Esophagus mucosa (tissue), 1 donor: ENCODE data around the gene PTPRN2. TPM values are rescaled to one million over a fixed set of nuclear protein-coding genes. Genes with fewer than 3 reads are reported as not detected.
A peak's percentile ranks its signal among the peaks of the same experiment; 100 is the strongest.

Experiments used
- ATAC-seq: fragments of 200-7000 bp; cut with Tn5 transposase; one replicate; pipeline ENCODE4 v1.9.1; 2020
- total RNA-seq: library from RNA; stranded (reverse); gene quantifications from one replicate; pipeline ENCODE4 v1.2.4, GENCODE V29; 2023
- donor health status: DM: yes; HTN: yes; CAD: no.

PTPRN2 gene
- total RNA-seq, 1 donor from 2014 or later, result 0.44 TPM

DNA sequence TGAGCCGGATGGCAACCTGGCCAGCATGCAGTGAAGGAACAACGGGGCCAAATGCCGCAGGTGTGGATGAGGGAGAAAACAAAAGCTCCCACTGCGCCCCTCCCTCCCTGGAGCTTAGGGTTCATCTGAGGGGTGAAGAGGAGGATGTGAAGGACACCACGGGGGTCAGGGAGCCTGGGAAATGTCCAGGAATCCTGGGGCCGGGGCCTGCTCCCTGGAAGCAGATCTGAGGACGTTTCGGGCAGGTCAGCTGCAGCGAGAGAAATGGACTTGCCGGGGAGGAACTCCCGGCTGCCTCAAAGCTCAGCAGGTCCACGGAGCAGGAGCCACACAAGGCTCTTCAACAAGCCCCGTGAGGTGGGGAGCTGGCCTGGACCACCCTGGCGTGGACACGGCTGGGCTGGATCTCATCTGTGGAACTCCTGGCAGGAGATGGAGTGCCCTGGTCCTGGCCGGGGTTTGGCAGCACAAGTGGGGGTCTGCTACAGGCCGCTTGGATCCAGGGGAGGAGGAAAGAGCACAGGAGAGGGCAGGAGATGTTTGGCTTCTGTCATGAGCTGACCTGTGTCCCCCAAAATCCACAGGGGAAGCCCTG lies 585.0 kb downstream of the PTPRN2 start:
- ATAC-seq, result no peak

DNA sequence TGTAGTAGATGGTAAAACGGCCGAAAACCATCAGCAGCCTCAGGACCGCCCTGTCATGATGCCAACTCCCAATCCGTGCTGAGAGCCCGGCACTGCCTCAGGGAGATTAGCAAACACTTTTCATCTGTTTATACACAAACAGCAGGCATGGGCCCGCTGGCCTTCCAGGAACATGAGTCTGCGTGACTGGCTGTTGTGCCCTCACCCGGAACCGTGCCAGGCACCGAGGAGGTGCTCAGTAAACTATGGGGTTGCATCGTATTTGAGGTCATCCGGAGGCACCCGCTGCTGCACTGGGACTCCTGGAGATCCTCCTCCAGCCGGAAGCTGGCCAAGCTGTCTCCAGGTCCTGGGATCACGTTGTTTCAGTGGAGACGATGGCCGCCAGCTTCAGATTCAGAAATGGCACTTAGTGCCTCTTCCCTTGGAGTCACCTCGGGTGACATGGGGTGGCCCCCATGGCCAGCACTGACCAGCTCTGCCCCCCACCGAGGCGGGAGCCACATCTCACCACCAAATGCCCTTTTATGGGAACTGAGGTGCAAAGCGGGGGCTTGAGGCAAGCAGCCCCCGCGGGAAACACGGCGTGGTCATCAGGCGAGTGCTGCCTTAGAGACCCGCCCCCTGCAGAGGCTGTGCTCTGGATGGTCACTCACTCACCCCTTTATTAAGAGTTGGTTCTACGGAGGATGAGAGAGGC lies 585.9 kb downstream of the PTPRN2 start:
- ATAC-seq, result peak; percentile 69

DNA sequence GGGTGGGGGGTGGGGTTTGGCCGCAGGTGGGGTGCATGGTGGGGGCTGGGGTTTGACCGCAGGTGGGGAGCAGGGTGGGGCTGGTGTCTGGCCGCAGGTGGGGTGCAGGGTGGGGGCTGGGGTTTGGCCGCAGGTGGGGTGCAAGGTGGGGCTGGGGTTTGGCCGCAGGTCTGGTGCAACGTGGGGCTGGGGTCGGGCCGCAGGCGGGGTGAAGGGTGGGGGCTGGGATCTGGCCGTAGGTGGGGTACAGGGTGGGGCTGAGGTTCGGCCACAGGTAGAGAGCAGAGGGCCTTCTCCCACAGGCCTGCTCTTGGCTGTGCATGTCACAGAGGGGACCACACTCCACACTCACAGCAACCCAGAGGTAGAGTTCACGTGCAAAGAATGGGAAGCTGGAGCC lies 586.6 kb downstream of the PTPRN2 start:
- ATAC-seq, result no peak

DNA sequence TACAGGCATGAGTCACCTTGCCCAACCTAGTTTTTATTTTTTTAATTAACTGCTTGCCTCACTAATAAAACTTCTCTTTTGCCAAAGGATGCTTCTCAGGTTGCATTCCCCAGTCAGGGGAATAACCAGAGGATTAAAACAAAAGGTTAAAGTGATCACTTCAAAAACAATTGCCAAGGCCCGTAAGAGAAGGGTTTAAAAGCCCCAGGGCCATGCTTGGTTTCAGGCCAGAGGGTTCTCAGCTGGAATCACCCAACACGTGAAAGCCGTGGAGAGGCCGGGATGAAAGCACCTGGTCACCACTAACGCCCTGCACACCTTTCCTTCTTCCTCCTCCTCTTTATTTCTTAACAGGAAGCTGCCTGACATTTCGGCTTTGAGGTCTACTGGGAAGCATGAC lies 587.5 kb downstream of the PTPRN2 start:
- peak; percentile 56 for ATAC-seq

DNA sequence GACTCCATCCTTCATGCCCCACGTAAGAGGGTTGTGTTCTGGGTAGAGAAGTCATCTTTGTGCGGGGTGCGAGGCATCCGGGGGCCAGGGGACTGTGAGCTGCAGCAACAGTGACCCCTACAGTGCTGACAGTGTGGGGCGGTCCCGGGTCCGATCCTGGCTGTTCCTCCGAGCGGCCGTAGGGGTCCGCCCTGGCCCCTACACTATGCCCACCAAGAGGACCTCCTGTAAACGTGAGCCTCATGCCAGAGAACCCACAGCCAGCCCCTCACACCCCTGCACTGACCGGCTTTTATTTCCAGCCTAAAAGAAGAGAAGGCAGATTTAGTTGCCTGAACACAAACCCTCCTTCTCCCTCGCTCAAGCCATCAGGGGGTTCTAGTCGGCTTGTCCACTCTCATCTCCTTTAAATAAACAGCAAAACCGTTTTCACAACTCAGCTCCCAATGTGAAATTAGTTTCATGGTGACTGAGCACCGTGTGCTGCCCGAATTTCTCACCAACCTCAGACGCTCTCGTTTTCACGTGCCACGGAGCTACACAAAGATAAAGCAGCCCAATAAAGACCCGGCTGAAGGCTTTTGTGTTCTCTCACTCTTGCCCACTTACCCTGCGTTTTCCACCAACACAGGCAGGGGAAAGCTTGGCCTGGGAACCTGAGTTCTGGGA lies 588.6 kb downstream of the PTPRN2 start:
- no peak for ATAC-seq

DNA sequence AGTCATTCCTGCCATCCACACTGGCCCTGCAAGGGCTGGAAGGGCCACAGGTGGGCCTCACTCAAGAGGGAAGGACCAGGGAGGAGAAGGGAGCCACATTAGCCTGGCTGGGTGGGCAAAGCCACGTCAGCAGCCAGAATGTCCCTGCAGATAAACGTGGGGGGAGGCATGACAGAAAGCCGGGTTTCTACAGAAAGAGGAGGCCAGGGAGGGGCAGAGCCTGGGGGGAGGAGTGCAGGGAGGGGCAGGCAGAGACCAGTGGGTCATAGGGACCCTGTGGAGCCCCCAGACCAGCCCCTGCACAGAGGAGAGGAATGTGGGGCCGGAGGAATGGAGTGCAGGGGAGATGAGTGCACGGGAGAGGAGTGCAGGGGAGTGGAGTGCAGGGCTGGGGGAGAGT lies 590.2 kb downstream of the PTPRN2 start:
- ATAC-seq, result no peak

DNA sequence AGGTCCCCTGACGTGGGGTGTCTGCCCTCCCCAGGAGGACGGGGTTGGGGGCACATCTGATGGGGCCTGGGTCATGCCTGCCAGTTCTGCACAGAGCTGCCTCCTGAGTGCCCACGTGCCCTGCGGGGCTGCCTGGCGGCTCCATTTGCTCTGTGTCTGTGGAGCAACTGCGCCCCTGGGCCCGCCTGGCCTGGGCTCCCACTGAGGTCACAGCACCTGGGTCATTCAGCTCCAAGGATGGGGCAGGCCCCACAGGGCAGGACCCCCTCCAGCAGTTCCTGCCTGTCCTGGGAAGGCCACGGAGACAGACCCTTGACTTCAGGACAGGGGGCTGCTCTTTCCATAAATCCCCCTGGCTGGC lies 590.6 kb downstream of the PTPRN2 start:
- no peak for ATAC-seq

DNA sequence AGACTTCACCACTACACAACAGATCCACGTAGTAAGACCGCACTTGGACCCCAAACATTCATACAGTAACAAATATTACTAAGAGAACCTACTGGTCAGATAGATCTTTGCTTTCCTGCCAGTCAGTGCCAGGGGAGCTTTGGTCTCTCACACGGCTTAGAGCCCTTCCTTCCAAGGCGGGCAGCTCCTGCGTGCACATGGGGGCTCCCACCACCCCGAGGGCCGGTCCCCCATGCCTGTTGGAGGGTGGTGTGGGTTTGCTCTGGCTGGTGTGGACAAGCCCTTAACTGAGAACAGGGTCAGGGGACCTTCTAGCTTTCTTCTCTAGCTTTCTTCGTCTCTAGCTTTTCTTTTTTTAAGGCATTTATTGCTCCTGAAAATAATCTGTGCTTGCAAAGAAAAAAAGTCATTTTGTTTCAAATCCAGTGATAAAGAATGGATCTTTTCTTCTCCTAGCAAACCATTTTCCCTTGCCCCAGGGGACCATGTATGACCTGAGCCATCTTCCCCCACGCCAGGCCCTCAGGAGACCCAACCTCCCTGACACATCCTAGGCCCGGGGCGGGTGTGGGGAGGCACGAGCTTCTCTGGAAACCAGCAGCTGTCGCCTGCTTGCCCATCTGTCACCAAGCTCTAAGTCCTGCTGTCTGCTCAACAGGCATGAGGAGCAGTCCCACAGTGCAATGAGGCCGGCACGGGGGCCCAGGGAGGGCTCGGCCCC lies 591.1 kb downstream of the PTPRN2 start:
- no peak for ATAC-seq

DNA sequence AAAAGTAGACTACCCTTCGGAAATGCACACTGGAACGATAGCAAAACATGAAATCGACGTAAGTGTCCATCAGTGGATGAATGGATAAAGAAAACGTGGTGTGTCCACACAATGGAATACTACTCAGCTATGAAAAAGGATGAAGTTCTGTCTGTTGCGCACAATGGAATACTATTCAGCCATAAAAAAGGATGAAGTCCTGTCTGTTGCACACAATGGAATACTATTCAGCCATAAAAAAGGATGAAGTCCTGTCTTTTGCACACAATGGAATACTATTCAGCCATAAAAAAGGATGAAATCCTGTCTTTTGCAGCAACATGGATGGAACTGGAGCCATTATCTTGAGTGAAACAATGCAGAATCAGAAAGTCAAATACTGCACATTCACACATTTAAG lies 591.8 kb downstream of the PTPRN2 start:
- no peak for ATAC-seq

DNA sequence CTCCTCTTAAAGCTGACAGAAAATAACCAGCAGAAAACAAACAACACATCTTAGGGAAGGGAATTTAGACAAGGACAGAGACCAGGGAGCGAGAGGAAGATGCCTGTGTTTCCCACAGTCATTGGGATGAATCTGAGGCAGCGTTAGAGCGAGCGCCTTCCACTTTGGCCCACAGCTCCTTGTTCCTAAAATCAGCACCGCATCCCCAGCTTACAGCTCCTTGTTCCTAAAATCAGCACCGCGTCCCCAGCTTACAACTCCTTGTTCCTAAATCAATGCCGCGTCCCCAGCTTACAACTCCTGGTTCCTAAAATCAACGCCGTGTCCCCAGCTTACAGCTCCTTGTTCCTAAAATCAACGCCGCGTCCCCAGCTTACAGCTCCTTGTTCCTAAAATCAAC lies 593.3 kb downstream of the PTPRN2 start:
- no peak for ATAC-seq

DNA sequence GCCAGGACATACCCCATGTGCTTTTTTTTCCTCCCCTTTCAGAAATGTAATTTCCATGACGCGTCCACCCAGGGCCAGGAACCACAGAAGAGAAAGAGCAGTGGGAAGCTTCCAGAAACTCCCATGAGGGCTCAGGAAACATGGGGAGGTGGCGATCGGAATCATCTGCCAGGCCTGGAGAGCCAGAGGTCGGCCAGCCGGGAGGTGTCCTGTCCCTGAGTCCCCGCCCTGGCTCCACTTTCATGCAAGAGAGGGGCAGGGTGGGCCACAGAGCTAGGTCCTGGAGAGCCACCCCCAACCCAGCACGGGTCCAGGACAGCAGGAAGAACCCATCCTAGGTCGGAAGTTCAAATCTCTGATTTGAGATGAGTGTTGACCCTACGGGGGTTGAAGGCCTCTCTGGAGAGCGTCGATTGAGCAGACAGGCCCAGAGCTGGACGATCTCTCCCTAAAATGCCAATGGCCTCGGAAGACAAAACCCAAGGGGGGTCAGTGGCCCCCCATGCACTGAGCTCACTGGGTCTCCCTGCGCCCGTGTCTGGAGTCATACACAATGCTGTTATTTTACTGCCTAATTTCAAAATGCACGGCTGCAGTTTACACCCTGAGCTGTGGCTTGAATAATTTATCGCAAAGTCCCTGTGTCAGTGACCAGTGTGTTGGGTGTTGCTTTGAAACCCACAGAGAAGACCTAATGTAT lies 594.1 kb downstream of the PTPRN2 start:
- no peak for ATAC-seq

DNA sequence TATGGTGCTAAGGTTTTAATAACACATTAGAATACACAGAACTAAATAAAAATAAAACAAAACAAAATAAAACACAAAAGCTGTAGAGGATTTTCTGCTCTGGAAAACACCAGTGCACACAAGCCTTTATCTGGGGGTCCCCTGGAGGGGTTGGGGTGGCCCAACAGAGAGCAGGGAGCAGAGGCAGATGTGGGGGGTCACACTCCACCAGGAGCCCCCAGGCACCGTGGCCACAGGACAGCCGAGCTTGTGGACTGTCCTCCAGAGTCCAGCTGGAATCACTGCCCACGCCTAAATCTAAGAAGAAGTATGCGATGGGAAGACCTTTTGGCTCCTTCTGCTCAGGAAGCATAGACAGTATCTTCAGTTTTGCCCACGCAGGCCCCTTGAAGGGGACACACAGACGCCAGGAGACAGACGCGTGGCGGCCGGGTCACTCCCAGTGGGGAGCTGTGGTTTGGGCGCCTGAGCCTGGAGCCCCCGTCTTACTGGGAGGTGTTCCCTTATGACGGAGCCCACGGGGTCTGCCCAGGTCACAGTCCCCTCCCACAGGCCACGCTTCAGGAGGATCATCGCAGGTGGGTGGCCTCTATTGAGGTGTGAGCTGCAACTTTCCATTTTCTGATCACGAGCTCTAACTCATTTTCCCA lies 595.0 kb downstream of the PTPRN2 start:
- ATAC-seq, result no peak

DNA sequence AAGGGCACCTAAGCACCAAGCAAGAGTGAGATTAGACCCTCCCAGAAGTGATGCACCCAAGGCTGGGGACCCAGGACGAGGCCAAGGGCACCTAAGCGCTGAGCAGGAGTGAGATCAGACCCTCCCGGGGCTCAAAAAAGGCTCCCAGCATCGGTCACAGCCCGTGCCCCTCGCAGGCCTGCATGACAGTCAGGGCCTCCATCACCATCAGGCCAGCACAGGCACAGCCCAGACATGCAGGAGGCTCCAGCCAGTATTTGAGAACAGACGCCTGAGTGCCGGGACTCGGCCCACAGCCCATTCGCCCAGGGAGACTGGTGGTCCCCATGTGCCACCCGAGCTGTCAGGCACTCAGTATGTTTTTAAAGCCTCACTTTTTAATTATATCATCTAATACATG lies 595.9 kb downstream of the PTPRN2 start:
- peak; percentile 3 for ATAC-seq

DNA sequence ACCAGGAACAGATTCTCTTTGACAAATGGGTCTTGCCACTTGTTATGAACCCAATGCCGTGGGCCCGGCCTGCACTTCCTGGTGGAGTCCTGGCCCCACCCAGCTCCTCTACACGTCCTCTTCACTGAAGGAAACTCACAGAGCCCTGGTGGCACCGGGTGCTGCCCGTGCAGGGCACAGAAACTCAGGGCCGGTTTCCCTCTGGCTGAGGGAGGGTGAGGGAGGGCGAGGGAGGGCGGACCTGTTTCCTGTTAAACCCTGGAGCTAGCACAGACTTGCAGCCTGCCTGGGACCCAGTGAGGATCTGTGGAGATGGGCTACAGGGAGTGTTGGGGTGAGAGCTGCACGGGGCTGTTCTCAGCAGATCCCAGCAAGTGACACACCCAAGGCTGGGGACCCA lies 596.3 kb downstream of the PTPRN2 start:
- peak; percentile 93 for ATAC-seq

DNA sequence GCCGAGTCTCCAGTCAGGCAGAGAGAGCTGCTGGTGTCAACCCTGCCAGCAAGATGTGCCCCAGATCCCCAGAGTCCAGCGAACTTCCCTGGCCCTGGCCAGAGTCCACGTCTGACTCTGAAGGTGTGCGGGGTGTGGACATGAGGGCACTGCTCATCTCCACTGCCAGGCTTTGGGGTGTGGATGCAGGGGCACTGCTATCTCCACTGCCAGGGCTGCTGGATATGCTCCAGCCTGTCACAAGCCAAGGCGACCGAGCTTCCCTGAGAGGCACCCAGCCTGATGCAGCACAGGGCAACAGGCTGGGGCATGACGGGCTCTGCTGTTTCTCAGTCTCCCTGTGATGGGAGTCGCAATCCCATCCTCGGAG lies 596.8 kb downstream of the PTPRN2 start:
- peak; percentile 50 for ATAC-seq

DNA sequence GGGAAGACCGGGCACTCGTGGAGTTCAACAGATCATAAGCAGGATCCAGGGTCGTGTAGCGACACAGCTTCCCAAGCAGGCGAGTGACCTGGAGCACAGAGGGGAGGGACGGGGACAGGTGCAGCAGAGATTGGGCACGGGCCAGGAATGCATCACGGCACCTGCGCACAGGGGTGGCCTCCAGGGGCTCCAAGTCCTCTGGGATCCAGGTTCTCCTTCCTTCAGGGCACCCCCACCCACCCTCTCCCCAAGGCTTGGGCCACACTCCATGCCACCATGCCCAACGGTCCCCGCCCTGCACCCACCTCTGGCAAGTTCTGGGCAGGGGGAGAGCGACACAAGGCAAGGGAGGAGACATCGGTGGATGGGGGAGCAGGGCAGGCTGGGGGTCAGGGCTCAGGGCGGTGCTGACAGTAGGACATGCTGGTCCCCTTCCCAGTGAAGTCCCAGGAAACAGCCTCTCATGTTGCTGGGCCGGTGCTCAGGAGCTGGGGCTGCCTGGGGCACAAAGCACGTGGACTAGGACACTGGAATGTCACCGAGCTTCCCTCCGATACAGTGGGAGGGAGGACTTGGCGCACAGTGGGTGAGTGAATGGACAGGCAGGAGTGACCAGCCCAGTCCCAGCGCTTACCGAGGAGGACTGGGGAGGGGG lies 597.3 kb downstream of the PTPRN2 start:
- no peak for ATAC-seq

DNA sequence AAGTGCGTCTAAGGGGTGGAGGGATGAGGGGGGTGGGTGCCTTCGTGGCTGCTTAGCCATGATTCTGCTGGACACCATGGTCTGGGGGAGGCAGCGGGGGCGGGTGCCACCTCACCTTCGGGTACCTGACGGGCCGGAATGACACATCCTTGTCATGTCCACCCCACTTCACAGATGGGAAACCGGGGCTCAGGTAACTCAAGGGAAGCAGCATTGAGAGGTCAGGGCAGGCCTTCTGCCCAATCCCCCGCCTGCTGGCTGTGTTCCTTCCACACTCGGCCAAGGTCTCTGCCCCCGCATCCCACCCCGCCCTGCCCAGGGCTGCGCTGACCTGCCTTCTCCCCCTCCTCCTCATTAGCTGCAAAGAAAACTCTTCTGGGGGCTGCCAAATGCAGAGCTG lies 598.0 kb downstream of the PTPRN2 start:
- no peak for ATAC-seq

DNA sequence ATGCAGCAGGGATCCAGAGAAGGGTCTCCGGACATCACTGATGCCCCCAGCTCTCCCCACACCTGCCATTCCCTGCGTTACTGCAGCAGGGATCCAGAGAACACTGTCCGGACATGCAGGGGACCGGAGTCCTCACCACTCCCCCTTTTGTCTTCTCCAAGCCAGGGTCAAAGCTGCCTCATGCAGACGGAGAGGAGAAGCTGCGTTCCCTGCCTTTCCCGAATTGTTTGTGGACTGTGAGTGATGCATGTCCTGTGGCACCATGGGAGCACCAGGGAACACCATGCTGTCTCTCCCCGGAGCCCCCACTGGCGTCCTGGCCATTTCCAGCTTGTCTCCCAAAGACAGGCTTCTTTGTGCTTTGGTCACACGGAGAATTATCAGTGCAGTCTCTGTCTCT lies 599.7 kb downstream of the PTPRN2 start:
- ATAC-seq, result no peak

DNA sequence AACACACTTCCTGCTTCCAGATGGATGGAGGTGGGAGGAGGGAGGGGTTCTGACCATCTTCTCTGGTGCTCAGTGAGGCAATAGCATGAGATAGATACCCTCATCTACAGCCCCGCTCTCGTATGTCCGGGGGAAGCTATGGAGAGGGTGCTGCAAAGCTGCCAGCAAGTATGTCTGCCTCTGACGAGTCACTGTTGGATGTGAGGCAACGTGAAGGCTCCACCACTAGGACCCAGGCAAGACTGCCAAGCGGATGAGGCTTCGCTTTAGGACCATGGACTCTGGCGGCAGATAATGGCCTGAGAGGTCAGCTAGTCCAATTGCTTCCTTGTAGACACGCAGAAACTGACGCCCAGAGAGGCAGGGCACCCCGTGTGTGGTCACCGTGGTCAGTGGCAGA lies 601.6 kb downstream of the PTPRN2 start:
- ATAC-seq, result no peak

DNA sequence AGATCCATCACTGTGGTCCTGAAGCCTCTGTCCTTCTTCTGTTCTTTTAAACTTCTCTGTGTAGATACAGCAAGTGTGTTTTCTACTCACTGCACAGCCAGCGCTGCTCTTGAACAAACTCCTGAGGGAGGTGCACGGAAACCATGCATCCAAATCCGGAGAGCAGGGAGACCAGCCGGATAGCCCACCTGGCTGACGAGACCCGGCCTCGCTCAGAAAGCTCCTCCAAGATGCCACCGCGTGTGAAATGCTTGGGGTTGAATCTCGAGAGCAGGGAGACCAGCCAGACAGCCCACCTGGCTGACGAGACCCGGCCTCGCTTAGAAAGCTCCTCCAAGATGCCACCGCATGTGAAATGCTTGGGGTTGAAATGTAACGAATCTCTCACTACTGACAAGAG lies 602.0 kb downstream of the PTPRN2 start:
- ATAC-seq, result no peak

DNA sequence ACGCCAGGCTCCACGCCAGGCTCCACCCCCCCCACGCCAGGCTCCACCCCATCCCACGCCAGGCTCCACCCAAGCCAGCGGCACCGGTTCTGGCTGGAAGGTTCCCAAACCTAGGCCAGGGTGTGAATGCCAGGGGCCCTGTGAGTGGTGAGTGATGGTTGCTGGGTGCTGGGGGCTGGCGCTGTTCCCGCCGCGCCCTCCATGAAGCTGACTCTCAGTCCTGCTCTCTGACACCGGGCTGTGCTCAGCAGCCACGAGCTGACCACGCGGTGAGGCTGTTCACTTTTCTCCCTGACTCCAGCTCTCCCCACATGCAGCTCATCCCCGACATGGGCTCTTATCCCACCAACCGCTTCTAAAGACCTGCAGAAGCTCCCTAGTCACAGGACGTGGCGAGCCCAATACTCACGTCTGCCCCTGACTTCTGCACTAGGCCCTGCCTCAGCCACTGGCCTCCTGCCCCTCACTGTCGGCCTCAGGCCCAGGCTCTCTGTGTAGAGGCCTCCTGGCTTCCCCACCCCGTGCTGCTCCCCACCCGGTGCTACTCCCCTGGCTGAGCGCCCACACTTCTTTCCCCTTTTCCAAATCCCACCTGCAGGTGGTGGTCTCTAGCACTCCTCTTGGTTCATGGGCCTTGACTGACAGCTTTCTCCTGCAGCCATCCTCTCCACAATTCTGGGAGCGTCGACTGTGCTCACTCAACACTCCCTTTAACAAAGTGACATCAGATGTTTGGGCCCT lies 603.0 kb downstream of the PTPRN2 start:
- no peak for ATAC-seq
